PC-3 (cell line): Measurements from ENCODE around the gene ATP13A4. TPM values are rescaled to one million over a fixed set of nuclear protein-coding genes. Genes with fewer than 3 reads are reported as not detected.

Experiments used
- ATAC-seq: fragments of 200-7000 bp; cut with Tn5 transposase; 2 replicates; pipeline ENCODE4 v1.9.1; 2020; ENCODE audit warnings: mild to moderate bottlenecking, moderate library complexity
- BruUV-seq: library from RNA; stranded (reverse); fragments of 400-500 nt; replicated peaks from 2 replicates; lab custom pipeline; 2021; lab: Mats Ljungman, UMichigan
- CTCF ChIA-PET: fragments of 300-600 bp; sonication (Branson Sonifier 250); formaldehyde crosslinking; loops from one replicate; lab custom pipeline; 2022; ENCODE audit warnings: antibody characterized with exemption; lab: Charles Lee
- POLR2A ChIA-PET: fragments of 300-600 bp; sonication (Branson Sonifier 250); formaldehyde crosslinking; loops from one replicate; lab custom pipeline; 2022; ENCODE audit warnings: antibody characterized with exemption; ENCODE audit not compliant: unreplicated experiment; lab: Charles Lee
- DNase-seq: peaks from one replicate; pipeline ENCODE4 v3.0.0-alpha.2; 2015
- H2AFZ ChIP-seq: fragments of 300-600 bp; sonication (generic); 2 replicates; pipeline ENCODE4 v1.6.0; 2016; ENCODE audit warnings: antibody characterized with exemption, low read length
- H3F3A ChIP-seq: fragments of 300-600 bp; sonication (generic); one replicate; pipeline ENCODE4 v1.6.0; 2017; ENCODE audit warnings: antibody characterized with exemption, low read length, control low read depth, mild to moderate bottlenecking; ENCODE audit not compliant: unreplicated experiment
- H3K27ac ChIP-seq: fragments of 300-600 bp; sonication (generic); 2 replicates; pipeline ENCODE4 v1.5.1; 2016; ENCODE audit warnings: mild to moderate bottlenecking, low read length
- H3K27me3 ChIP-seq: fragments of 300-600 bp; sonication (generic); 2 replicates; pipeline ENCODE4 v1.6.1; 2016; ENCODE audit warnings: low read length, mixed read lengths
- H3K36me3 ChIP-seq: fragments of 300-600 bp; sonication (generic); 2 replicates; pipeline ENCODE4 v1.6.1; 2016; ENCODE audit warnings: low read depth, mixed run types, low read length, mixed read lengths
- H3K4me1 ChIP-seq: fragments of 300-600 bp; sonication (generic); 2 replicates; pipeline ENCODE4 v1.5.1; 2016; ENCODE audit warnings: low read length; ENCODE audit not compliant: insufficient read depth
- H3K4me2 ChIP-seq: fragments of 300-600 bp; sonication (generic); 2 replicates; pipeline ENCODE4 v1.6.0; 2016; ENCODE audit warnings: low read length
- H3K4me3 ChIP-seq: fragments of 300-600 bp; sonication (generic); 2 replicates; pipeline ENCODE4 v1.5.1; 2016; ENCODE audit warnings: mild to moderate bottlenecking, low read length, mixed read lengths
- H3K79me2 ChIP-seq: fragments of 300-600 bp; sonication (generic); 2 replicates; pipeline ENCODE4 v1.6.1; 2017; ENCODE audit warnings: low read length, mixed read lengths
- H3K9ac ChIP-seq: fragments of 300-600 bp; sonication (generic); 2 replicates; pipeline ENCODE4 v1.6.0; 2016; ENCODE audit warnings: mild to moderate bottlenecking, low read length
- H3K9me2 ChIP-seq: fragments of 300-600 bp; sonication (generic); replicated peaks from 2 replicates; pipeline ENCODE4 v1.6.1; 2016; ENCODE audit warnings: mixed run types, low read length, mixed read lengths
- H3K9me3 ChIP-seq: fragments of 300-600 bp; sonication (generic); 2 replicates; pipeline ENCODE4 v1.6.1; 2016; ENCODE audit warnings: low read length, mixed read lengths
- H4K20me1 ChIP-seq: fragments of 300-600 bp; sonication (generic); 2 replicates; pipeline ENCODE4 v1.6.1; 2016; ENCODE audit warnings: low read length, mixed read lengths
- EZH2 ChIP-seq: fragments of 300-600 bp; sonication (generic); IDR thresholded peaks from one replicate; pipeline ENCODE4 v1.6.1; 2017; ENCODE audit warnings: antibody characterized with exemption, mild to moderate bottlenecking, low read length; ENCODE audit not compliant: unreplicated experiment
- EZH2phosphoT487 ChIP-seq: fragments of 300-600 bp; sonication (generic); IDR thresholded peaks from 2 replicates; pipeline ENCODE4 v1.6.1; 2018; ENCODE audit warnings: mild to moderate bottlenecking, antibody characterized with exemption, low read length, borderline replicate concordance
- intact Hi-C: fragments of 100-400 bp; cut with micrococcal nuclease; formaldehyde crosslinking; loops from 2 replicates; pipeline ENCODE4 v1.9.0; 2023
- total RNA-seq: library from RNA; depleted of rRNA; stranded (reverse); fragments of >200 nt; gene quantifications from 2 replicates; pipeline ENCODE4 v1.2.3, GENCODE V29; 2014; rRNA removed
- TF ChIP-seq, protein P1 (sequence below): fragments of 300-600 bp; sonication (generic); conservative IDR thresholded peaks from 2 replicates; pipeline ENCODE4 v1.5.1; 2017; ENCODE audit warnings: antibody characterized with exemption, low read depth, mild to moderate bottlenecking, low read length

The ATP13A4 gene
- total RNA-seq, 1 experiment from 2014 or later = not detected

DNA sequence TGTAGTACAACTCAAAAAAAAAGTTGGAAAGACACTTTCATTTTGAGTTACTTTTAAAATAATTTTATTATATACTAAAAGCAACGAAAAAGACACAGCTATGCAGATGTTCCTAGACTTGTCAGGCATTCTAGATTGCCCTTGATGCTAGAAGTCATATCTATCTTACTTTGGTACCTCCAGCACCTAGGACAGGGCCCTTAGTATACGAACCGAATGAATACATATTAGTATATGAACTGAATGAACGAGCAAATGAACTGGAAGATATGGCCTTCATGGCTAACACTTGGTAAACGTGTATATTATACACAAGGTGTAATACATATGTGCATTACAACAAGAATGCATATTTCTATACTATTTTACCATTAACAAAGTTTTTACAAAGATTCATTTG, 200.3 kb downstream of the ATP13A4 start:
- H3K4me3 ChIP-seq = no peak overlapping the region
- no peak overlapping the region for H3K27ac ChIP-seq
- no peak overlapping the region for H3K4me2 ChIP-seq
- no peaks in the 10 kb centered on the region for H3F3A ChIP-seq
- no peaks in the 10 kb centered on the region for H3K79me2 ChIP-seq
- no peak overlapping the region for H3K9ac ChIP-seq
- CTCF ChIA-PET = no interaction called here
- no peaks in the 10 kb centered on the region for H3K4me1 ChIP-seq
- TF ChIP-seq, protein P1, sequence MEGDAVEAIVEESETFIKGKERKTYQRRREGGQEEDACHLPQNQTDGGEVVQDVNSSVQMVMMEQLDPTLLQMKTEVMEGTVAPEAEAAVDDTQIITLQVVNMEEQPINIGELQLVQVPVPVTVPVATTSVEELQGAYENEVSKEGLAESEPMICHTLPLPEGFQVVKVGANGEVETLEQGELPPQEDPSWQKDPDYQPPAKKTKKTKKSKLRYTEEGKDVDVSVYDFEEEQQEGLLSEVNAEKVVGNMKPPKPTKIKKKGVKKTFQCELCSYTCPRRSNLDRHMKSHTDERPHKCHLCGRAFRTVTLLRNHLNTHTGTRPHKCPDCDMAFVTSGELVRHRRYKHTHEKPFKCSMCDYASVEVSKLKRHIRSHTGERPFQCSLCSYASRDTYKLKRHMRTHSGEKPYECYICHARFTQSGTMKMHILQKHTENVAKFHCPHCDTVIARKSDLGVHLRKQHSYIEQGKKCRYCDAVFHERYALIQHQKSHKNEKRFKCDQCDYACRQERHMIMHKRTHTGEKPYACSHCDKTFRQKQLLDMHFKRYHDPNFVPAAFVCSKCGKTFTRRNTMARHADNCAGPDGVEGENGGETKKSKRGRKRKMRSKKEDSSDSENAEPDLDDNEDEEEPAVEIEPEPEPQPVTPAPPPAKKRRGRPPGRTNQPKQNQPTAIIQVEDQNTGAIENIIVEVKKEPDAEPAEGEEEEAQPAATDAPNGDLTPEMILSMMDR = no peak
- TF ChIP-seq EZH2 (no peak), EZH2phosphoT487 (no peak)
- no peak for ATAC-seq
- H2AFZ ChIP-seq = no peak overlapping the region
- no peak for DNase-seq
- POLR2A ChIA-PET = no interaction called here
- H3K9me3 ChIP-seq = no peaks in the 10 kb centered on the region
- no peaks in the 10 kb centered on the region for H3K9me2 ChIP-seq
- BruUV-seq = no TSS peak
- H3K27me3 ChIP-seq = peaks cover 52% of the 10 kb centered on the region
- H3K36me3 ChIP-seq = no peaks in the 10 kb centered on the region
- intact Hi-C loops = no loop called here
- no peaks in the 10 kb centered on the region for H4K20me1 ChIP-seq

Other genes with a start within 250 kb of the ATP13A4 start
- not detected in 2 replicates for gene ATP13A5, start 176.1 kb downstream of the ATP13A4 start, total RNA-seq
- 68.0 and 93.8 TPM in 2 replicates for gene OPA1, start 38.3 kb upstream of the ATP13A4 start, total RNA-seq